ENCODE data around the gene AIDA.

DNA sequence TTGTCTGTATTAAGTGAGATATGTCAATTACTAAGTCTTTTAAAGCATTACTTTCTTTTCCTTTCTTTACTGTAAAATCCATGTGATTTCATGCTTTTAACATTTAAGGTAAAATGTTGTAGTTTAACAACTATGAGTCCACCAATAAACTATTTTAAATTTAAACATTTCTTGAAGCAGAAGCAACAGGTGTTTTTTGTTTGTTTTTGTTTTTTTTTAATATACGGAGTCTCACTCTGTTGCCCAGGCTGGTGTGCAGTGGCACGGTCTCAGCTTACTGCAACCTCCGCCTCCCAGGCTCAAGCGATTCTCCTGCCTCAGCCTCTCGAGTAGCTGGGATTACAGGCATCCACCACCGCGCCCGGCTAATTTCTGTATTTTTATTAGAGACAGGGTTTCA, 15.6 kb downstream of the AIDA start:
- TF ChIP-seq, protein P1, sequence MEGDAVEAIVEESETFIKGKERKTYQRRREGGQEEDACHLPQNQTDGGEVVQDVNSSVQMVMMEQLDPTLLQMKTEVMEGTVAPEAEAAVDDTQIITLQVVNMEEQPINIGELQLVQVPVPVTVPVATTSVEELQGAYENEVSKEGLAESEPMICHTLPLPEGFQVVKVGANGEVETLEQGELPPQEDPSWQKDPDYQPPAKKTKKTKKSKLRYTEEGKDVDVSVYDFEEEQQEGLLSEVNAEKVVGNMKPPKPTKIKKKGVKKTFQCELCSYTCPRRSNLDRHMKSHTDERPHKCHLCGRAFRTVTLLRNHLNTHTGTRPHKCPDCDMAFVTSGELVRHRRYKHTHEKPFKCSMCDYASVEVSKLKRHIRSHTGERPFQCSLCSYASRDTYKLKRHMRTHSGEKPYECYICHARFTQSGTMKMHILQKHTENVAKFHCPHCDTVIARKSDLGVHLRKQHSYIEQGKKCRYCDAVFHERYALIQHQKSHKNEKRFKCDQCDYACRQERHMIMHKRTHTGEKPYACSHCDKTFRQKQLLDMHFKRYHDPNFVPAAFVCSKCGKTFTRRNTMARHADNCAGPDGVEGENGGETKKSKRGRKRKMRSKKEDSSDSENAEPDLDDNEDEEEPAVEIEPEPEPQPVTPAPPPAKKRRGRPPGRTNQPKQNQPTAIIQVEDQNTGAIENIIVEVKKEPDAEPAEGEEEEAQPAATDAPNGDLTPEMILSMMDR (conservative IDR thresholded peaks at IDR 0.05 in 1 of 2, IDR thresholded peaks at IDR 0.05 in 1 of 2; ENCODE audit: low read depth in 1 of 2, low read length in 2 of 2): no peak
- no peak for TF ChIP-seq EZH2 (IDR thresholded peaks at IDR 0.05; ENCODE audit: low read length, missing control alignments)

Measured in fibroblast of lung (primary cell).